HFF-Myc (cell line): ENCODE results near the gene HOXC12.
A peak's percentile ranks its signal among the peaks of the same experiment; 100 is the strongest.

ENCODE experiments used
- DNase-seq: peaks from one replicate; pipeline ENCODE4 v3.0.0-alpha.2; 2011; ENCODE audit warnings: low read depth; ENCODE audit errors: extremely low read depth
- H3K4me3 ChIP-seq: replicated peaks from 2 replicates; pipeline ENCODE4 v1.5.1; 2011; ENCODE audit warnings: low read depth, mild to moderate bottlenecking, control low read depth, low read length
- TF ChIP-seq, protein P1 (sequence below): IDR thresholded peaks from 2 replicates; pipeline ENCODE4 v1.5.1; 2012; ENCODE audit warnings: mild to moderate bottlenecking, low read depth, low read length, control low read depth; ENCODE audit errors: missing control alignments

Gene HOXC12

DNA sequence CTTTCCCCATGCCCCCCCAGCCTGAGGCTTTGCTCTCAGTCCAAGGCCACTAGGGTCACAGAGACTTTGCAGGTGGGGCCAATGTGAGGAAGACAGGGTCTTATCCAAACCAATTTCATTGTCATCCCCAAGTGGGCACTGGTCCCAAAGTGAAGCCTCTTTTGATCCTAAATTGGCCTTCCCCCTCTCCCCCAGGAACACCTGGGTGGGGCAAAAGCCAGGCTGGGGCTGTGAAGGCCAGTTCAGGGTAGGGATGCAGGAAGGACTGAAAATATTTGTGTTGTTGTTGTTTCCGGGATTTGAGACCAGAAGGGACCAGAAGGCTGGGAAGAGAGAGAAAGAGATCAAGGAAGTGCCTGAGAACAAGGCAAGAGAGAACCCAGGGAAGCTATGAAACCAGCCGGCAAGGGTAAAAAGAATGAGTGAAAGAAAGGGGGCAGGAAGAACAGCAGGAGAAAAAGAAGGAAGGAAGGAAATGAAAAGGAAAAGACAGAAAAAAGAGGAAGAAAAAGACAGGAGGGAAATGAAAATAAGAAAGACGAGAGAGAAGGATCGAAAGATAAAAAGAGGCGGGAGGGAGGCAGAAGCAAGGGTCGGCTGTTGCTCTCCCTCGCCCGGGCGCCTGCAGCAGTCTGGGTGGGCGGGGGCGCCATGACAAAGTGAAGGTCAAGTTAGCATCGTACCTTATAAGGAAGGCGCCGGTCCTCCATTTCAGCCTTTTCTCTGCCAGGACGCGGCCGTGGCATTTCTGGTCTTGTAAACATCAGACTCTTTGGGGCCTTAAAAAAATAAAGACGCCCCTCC is 10.8 kb downstream of the HOXC12 start:
- TF ChIP-seq, protein P1, sequence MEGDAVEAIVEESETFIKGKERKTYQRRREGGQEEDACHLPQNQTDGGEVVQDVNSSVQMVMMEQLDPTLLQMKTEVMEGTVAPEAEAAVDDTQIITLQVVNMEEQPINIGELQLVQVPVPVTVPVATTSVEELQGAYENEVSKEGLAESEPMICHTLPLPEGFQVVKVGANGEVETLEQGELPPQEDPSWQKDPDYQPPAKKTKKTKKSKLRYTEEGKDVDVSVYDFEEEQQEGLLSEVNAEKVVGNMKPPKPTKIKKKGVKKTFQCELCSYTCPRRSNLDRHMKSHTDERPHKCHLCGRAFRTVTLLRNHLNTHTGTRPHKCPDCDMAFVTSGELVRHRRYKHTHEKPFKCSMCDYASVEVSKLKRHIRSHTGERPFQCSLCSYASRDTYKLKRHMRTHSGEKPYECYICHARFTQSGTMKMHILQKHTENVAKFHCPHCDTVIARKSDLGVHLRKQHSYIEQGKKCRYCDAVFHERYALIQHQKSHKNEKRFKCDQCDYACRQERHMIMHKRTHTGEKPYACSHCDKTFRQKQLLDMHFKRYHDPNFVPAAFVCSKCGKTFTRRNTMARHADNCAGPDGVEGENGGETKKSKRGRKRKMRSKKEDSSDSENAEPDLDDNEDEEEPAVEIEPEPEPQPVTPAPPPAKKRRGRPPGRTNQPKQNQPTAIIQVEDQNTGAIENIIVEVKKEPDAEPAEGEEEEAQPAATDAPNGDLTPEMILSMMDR, result no peak
- peak overlapping the region; percentile 49 for H3K4me3 ChIP-seq
- no peak for DNase-seq

DNA sequence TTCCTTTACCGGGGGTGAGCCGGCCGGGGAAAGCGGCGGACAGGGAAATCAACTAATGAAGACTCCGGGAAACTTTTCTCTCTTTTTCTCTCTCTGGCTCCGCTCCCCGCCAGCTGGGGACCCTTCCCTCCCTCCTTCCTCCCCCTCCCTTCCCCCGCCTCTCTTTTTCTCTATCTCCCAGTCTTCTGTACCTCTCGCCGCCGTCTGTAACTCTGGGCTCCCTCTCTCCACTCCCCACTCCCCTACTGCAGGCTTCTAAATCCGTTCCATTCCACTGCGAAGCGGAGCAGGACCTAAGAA is 11.3 kb downstream of the HOXC12 start:
- TF ChIP-seq, protein P1, result no peak

GRCh38 chr12:53966385-53967133 is 11.9 kb downstream of the HOXC12 start:
- TF ChIP-seq, protein P1, result no peak
- peak overlapping the region; percentile 49 for H3K4me3 ChIP-seq
- no peak for DNase-seq

More for the DNA sequence above, 11.3 kb downstream of the HOXC12 start:
- DNase-seq, result no peak
- peak overlapping the region; percentile 49 for H3K4me3 ChIP-seq

DNA sequence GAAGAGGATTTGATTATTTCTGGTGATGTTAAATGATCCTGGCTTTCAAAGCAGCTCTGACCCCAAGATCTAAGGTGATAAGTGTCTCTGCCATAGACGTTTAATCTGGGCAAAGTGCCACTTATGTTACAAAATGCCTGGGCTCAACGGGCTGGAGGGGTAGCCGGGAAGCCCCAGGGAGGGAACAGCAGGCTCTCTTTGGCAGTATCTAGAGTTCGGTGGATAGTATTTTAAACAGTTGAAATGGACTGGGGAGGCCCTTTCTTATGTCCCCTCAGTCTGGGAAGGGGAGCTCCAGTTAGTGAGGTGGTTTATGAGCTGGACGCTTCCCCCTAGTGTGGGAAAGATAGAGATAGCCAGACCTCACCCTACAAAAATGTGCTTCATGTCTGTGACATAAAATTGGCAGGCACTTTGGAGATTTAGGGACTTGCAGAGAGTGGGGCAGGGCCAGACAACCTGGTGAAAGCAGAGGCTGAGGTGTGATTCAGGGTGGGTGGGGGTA is 12.8 kb downstream of the HOXC12 start:
- TF ChIP-seq, protein P1, result no peak
- DNase-seq, result no peak
- H3K4me3 ChIP-seq, result peak overlapping the region; percentile 49

DNA sequence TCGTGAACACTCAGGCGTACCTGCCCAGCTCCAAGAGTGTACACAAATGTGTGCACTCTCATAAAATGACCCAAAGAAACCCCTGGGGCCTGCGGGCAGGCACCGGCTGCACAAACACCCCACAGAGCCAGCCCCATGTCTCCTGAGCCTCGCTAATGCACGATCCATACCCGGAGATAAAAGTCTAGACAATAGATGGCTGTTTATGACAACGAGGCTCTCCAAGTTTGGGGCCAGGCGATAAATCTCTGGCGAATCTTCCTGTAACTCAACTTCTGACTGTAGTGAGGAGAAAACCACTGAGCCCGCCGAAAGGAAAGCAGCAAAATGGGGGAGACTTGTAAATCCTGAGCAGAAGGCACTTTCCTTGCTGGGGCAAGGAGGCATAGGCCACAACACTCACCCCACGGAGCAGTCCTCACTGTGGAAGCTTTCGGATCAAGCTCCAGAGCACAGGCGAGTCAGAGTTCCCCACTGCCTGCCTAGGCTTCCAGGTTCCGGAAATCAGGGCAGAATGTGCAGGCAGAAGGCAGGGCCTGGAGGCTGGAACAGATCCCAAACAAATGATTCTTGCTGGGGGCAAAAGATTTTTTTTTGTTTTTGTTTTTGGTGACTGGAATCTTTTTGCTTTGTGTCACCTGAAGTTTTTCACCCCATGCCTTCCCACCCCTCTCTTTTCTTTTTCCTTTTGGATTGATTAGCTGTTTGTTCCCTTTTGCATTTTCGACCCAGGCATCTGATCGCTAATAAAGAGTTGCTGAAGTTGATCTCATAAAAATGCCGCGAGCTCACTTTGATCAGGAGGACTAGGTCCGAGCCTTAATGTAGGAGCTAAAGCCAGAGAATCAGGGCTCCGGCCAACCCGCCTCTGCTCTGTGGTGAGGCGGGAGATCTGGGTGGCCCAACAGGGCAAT is 13.8 kb downstream of the HOXC12 start:
- TF ChIP-seq, protein P1, result no peak
- DNase-seq, result no peak
- H3K4me3 ChIP-seq, result peak overlapping the region; percentile 49

- DNase-seq, result no peak
- no peak overlapping the region for H3K4me3 ChIP-seq
- TF ChIP-seq, protein P1, result no peak
Observed at GRCh38 chr12:53969588-53970259, 15.0 kb downstream of the HOXC12 start.
